ENCODE measurements around the gene SMIM23. TPM values are rescaled to one million over a fixed set of nuclear protein-coding genes. Genes with fewer than 3 reads are reported as not detected.

The SMIM23 gene
- total and polyA plus RNA-seq, 2 donors (not counting 1 experiment from before 2014, with no cell fraction given), result not detected

GRCh38 chr5:171789353-171789752 lies 3.7 kb downstream of the SMIM23 start:
- CTCF ChIA-PET, result no interaction called here
- ATAC-seq (ENCODE audit: low read depth), result no peak
- peaks cover 0 to 3% (median 0%) of the 10 kb centered on the region in 4 experiments for H3K27me3 ChIP-seq (replicated peaks in 1 of 4; ENCODE audit: control extremely low read depth in 1 of 4, control insufficient read depth in 3 of 4, insufficient read depth in 4 of 4, low read length in 3 of 4)
- Mint-ChIP-seq H3K4me1 (no peaks in the 10 kb centered on the region), H3K9me3 (ENCODE audit: insufficient read depth) (no peaks in the 10 kb centered on the region), H3K4me3 (no peak overlapping the region), H3K27me3 (peaks cover 10% of the 10 kb centered on the region), H3K27ac (no peak overlapping the region)
- intact Hi-C loops (cut with micrococcal nuclease), result no loop called here
- H3K9ac ChIP-seq (ENCODE audit: low read length), result no peak overlapping the region
- no peak overlapping the region for H3K4me3 ChIP-seq (ENCODE audit: control extremely low read depth in 1 of 5, extremely low read depth in 1 of 5, insufficient read depth in 1 of 5, low read depth in 2 of 5, low read length in 4 of 5)
- H3K4me1 ChIP-seq (ENCODE audit: control insufficient read depth in 2 of 2, insufficient read depth in 2 of 2, low read length in 2 of 2), result no peaks in the 10 kb centered on the region
- no peaks in the 10 kb centered on the region for H3K79me2 ChIP-seq (ENCODE audit: control insufficient read depth, insufficient read depth, low read length)
- H2AFZ ChIP-seq (ENCODE audit: insufficient read depth, low read depth, low read length, poor library complexity, severe bottlenecking), result no peak overlapping the region
- no CpG with 5 or more reads among the region's 1 CpG for WGBS (ENCODE audit: insufficient coverage)
- no peak for DNase-seq
- no peak overlapping the region for H3K27ac ChIP-seq (ENCODE audit: low read length in 2 of 2)
- H3K9me3 ChIP-seq (ENCODE audit: control extremely low read depth in 1 of 3, control insufficient read depth in 2 of 3, insufficient read depth in 1 of 3, low read length in 2 of 3), result no peaks in the 10 kb centered on the region
- no peaks in the 10 kb centered on the region for H3K36me3 ChIP-seq (replicated peaks in 1 of 2; ENCODE audit: control extremely low read depth in 1 of 2, control insufficient read depth in 1 of 2, extremely low read depth in 1 of 2, insufficient read depth in 2 of 2, low read length in 1 of 2)
- POLR2A ChIA-PET, result no interaction called here
- TF ChIP-seq EZH2 (IDR thresholded peaks at IDR 0.05; ENCODE audit: borderline replicate concordance, insufficient read depth, low read depth, low read length, poor library complexity, severe bottlenecking), result no peak
- TF ChIP-seq, protein P1, sequence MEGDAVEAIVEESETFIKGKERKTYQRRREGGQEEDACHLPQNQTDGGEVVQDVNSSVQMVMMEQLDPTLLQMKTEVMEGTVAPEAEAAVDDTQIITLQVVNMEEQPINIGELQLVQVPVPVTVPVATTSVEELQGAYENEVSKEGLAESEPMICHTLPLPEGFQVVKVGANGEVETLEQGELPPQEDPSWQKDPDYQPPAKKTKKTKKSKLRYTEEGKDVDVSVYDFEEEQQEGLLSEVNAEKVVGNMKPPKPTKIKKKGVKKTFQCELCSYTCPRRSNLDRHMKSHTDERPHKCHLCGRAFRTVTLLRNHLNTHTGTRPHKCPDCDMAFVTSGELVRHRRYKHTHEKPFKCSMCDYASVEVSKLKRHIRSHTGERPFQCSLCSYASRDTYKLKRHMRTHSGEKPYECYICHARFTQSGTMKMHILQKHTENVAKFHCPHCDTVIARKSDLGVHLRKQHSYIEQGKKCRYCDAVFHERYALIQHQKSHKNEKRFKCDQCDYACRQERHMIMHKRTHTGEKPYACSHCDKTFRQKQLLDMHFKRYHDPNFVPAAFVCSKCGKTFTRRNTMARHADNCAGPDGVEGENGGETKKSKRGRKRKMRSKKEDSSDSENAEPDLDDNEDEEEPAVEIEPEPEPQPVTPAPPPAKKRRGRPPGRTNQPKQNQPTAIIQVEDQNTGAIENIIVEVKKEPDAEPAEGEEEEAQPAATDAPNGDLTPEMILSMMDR (IDR thresholded peaks at IDR 0.05), result no peak
- no peak overlapping the region for H3K4me2 ChIP-seq (replicated peaks; ENCODE audit: low read depth, low read length, poor library complexity, severe bottlenecking)
- no peaks in the 10 kb centered on the region for H4K20me1 ChIP-seq (ENCODE audit: control insufficient read depth, insufficient read depth, low read length, poor library complexity, severe bottlenecking)

GRCh38 chr5:171790408-171790807 lies 4.8 kb downstream of the SMIM23 start:
- ATAC-seq (ENCODE audit: low read depth) (no peak), DNase-seq (no peak)
- no peaks in the 10 kb centered on the region for H3K4me1 Mint-ChIP-seq
- no peak for TF ChIP-seq EZH2 (IDR thresholded peaks at IDR 0.05; ENCODE audit: borderline replicate concordance, insufficient read depth, low read depth, low read length, poor library complexity, severe bottlenecking)
- TF ChIP-seq, protein P1 (IDR thresholded peaks at IDR 0.05), result no peak
- Histone ChIP-seq H3K9ac (ENCODE audit: low read length) (no peak overlapping the region), H3K27ac (ENCODE audit: low read length in 2 of 2) (no peak overlapping the region), H3K79me2 (ENCODE audit: control insufficient read depth, insufficient read depth, low read length) (no peaks in the 10 kb centered on the region), H2AFZ (ENCODE audit: insufficient read depth, low read depth, low read length, poor library complexity, severe bottlenecking) (no peak overlapping the region), H4K20me1 (ENCODE audit: control insufficient read depth, insufficient read depth, low read length, poor library complexity, severe bottlenecking) (no peaks in the 10 kb centered on the region), H3K27me3 (replicated peaks in 1 of 4; ENCODE audit: control extremely low read depth in 1 of 4, control insufficient read depth in 3 of 4, insufficient read depth in 4 of 4, low read length in 3 of 4) (peaks cover 0 to 3% (median 0%) of the 10 kb centered on the region in 4 experiments), H3K4me3 (ENCODE audit: control extremely low read depth in 1 of 5, extremely low read depth in 1 of 5, insufficient read depth in 1 of 5, low read depth in 2 of 5, low read length in 4 of 5) (no peak overlapping the region), H3K4me1 (ENCODE audit: control insufficient read depth in 2 of 2, insufficient read depth in 2 of 2, low read length in 2 of 2) (no peaks in the 10 kb centered on the region), H3K9me3 (ENCODE audit: control extremely low read depth in 1 of 3, control insufficient read depth in 2 of 3, insufficient read depth in 1 of 3, low read length in 2 of 3) (no peaks in the 10 kb centered on the region), H3K4me2 (replicated peaks; ENCODE audit: low read depth, low read length, poor library complexity, severe bottlenecking) (no peak overlapping the region), H3K36me3 (replicated peaks in 1 of 2; ENCODE audit: control extremely low read depth in 1 of 2, control insufficient read depth in 1 of 2, extremely low read depth in 1 of 2, insufficient read depth in 2 of 2, low read length in 1 of 2) (no peaks in the 10 kb centered on the region)
- CTCF ChIA-PET, result no interaction called here
- no peaks in the 10 kb centered on the region for H3K9me3 Mint-ChIP-seq (ENCODE audit: insufficient read depth)
- H3K27ac Mint-ChIP-seq, result no peak overlapping the region
- WGBS (ENCODE audit: insufficient coverage), result 95% methylated on average over 2 of the region's 2 CpGs
- POLR2A ChIA-PET, result no interaction called here
- no peak overlapping the region for H3K4me3 Mint-ChIP-seq
- H3K27me3 Mint-ChIP-seq, result peaks cover 14% of the 10 kb centered on the region
- intact Hi-C loops (cut with micrococcal nuclease), result no loop called here
